ENCODE data around the gene PCDHGB6.

DNA sequence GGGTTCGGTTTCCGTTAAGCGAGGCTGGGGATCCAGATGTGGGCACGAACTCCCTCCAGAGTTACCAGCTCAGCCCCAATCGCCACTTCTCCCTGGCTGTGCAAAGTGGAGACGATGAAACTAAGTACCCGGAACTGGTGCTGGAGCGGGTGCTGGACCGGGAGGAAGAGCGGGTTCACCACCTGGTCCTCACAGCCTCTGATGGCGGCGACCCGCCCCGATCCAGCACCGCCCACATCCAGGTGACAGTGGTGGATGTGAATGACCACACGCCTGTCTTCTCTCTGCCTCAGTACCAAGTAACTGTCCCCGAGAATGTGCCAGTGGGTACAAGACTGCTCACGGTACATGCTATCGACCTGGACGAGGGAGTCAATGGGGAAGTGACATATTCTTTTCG, 24.5 kb upstream of the PCDHGB6 start:
- TF ChIP-seq POLR2AphosphoS5 (IDR thresholded peaks at IDR 0.05; ENCODE audit: borderline replicate concordance, low read depth, low read length) (no peak), EZH2 (IDR thresholded peaks at IDR 0.05) (no peak)
